ENCODE data around the gene CCT3. TPM values are rescaled to one million over a fixed set of nuclear protein-coding genes. Genes with fewer than 3 reads are reported as not detected.

The CCT3 gene
- total and polyA plus RNA-seq, 10 of the 15 experiments (the other 5 are each of a cell fraction or from before 2014, with no cell fraction given): 319 to 585 (median 427) TPM

DNA sequence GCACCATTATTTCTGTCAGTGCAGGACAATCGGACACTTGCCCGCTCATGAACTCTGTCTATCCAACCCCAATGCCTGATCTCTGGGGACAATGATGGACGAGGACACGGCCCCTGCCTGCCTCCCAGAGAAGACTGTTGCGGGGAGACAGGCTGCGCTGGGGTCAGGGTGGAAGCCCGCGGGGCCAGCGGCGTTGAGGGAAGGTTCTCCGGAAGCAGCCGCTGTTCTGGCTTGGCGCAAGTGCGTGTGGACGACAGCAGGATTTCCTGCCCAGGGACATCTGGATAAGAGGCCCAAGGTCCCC lies 49.7 kb upstream of the CCT3 start:
- Histone ChIP-seq H3K27ac (ENCODE audit: control insufficient read depth, insufficient read depth) (no peak overlapping the region), H3K4me1 (ENCODE audit: control insufficient read depth, insufficient read depth, low read length) (no peaks in the 10 kb centered on the region), H3K9ac (ENCODE audit: control insufficient read depth, insufficient read depth, low read length) (no peak overlapping the region), H3K4me2 (ENCODE audit: control insufficient read depth, insufficient read depth) (no peak overlapping the region), H3K4me3 (no peak overlapping the region), H3K79me2 (ENCODE audit: control insufficient read depth, insufficient read depth, low read length) (no peaks in the 10 kb centered on the region), H3K9me3 (replicated peaks; ENCODE audit: control insufficient read depth, insufficient read depth, low read length) (no peaks in the 10 kb centered on the region), H2AFZ (ENCODE audit: control insufficient read depth, low read depth, low read length) (no peak overlapping the region), H4K20me1 (ENCODE audit: control insufficient read depth, insufficient read depth) (no peaks in the 10 kb centered on the region), H3K36me3 (ENCODE audit: control insufficient read depth in 2 of 2, insufficient read depth in 2 of 2, low read length in 1 of 2) (no peaks in the 10 kb centered on the region), H3K27me3 (replicated peaks in 1 of 2; ENCODE audit: control insufficient read depth in 2 of 2, insufficient read depth in 2 of 2, low read length in 1 of 2) (peaks cover 6 to 11% of the 10 kb centered on the region in 2 experiments)
- in situ Hi-C loops (cut with MboI) (loop anchor here (5.0 kb wide), 1 partner anchor 219 kb away; no protein-coding TSS in a partner anchor), intact Hi-C loops (cut with micrococcal nuclease; ENCODE audit: unreplicated experiment) (no loop called here)
- no TSS peak for BruUV-seq (replicated peaks)
- WGBS (ENCODE audit: insufficient coverage, insufficient replicate concordance, low lambda C conversion rate, missing lambda C conversion rate): 42% methylated on average over 14 of the region's 15 CpGs
- no peak for ATAC-seq
- RAD21 ChIA-PET (ENCODE audit: unreplicated experiment): interaction anchor here (2.6 to 6.3 kb wide), 3 partner anchors 31 to 58 kb away, joined by 21 to 162 read pairs (median 50); no protein-coding TSS in a partner anchor
- TF ChIP-seq RB1 (IDR thresholded peaks at IDR 0.05; ENCODE audit: borderline replicate concordance): no peak
- no peak for TF ChIP-seq BHLHE40 (IDR thresholded peaks at IDR 0.05; ENCODE audit: borderline replicate concordance in 1 of 2, low read depth in 2 of 2, low read length in 1 of 2)
- no peak for TF ChIP-seq CREM (IDR thresholded peaks at IDR 0.05; ENCODE audit: low read depth)
- TF ChIP-seq CEBPB (IDR thresholded peaks at IDR 0.05; ENCODE audit: borderline replicate concordance in 1 of 2, low read depth in 2 of 2, low read length in 2 of 2): no peak
- TF ChIP-seq TARDBP (IDR thresholded peaks at IDR 0.05; ENCODE audit: borderline replicate concordance): no peak
- TF ChIP-seq MEF2B (IDR thresholded peaks at IDR 0.05; ENCODE audit: partially characterized antibody, poor library complexity, severe bottlenecking): no peak
- TF ChIP-seq, protein P1, sequence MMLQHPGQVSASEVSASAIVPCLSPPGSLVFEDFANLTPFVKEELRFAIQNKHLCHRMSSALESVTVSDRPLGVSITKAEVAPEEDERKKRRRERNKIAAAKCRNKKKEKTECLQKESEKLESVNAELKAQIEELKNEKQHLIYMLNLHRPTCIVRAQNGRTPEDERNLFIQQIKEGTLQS (IDR thresholded peaks at IDR 0.05; ENCODE audit: borderline replicate concordance, extremely low read depth, low read depth, low read length): no peak
- no peak for TF ChIP-seq LARP7 (IDR thresholded peaks at IDR 0.05)
- no peak for TF ChIP-seq PAX5 (IDR thresholded peaks at IDR 0.05; ENCODE audit: borderline replicate concordance, low read depth, low read length)
- TF ChIP-seq, protein P2, sequence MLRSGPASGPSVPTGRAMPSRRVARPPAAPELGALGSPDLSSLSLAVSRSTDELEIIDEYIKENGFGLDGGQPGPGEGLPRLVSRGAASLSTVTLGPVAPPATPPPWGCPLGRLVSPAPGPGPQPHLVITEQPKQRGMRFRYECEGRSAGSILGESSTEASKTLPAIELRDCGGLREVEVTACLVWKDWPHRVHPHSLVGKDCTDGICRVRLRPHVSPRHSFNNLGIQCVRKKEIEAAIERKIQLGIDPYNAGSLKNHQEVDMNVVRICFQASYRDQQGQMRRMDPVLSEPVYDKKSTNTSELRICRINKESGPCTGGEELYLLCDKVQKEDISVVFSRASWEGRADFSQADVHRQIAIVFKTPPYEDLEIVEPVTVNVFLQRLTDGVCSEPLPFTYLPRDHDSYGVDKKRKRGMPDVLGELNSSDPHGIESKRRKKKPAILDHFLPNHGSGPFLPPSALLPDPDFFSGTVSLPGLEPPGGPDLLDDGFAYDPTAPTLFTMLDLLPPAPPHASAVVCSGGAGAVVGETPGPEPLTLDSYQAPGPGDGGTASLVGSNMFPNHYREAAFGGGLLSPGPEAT (IDR thresholded peaks at IDR 0.05; ENCODE audit: low read depth): no peak
- no peak for TF ChIP-seq TCF12 (IDR thresholded peaks at IDR 0.05; ENCODE audit: low read depth, low read length)
- TF ChIP-seq CHD1 (IDR thresholded peaks at IDR 0.05; ENCODE audit: low read depth, low read length): no peak
- TF ChIP-seq, protein P3, sequence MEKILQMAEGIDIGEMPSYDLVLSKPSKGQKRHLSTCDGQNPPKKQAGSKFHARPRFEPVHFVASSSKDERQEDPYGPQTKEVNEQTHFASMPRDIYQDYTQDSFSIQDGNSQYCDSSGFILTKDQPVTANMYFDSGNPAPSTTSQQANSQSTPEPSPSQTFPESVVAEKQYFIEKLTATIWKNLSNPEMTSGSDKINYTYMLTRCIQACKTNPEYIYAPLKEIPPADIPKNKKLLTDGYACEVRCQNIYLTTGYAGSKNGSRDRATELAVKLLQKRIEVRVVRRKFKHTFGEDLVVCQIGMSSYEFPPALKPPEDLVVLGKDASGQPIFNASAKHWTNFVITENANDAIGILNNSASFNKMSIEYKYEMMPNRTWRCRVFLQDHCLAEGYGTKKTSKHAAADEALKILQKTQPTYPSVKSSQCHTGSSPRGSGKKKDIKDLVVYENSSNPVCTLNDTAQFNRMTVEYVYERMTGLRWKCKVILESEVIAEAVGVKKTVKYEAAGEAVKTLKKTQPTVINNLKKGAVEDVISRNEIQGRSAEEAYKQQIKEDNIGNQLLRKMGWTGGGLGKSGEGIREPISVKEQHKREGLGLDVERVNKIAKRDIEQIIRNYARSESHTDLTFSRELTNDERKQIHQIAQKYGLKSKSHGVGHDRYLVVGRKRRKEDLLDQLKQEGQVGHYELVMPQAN (conservative IDR thresholded peaks at IDR 0.05): no peak
- TF ChIP-seq CHD2 (IDR thresholded peaks at IDR 0.05; ENCODE audit: borderline replicate concordance, low read depth, low read length): no peak
- TF ChIP-seq KAT2A (conservative IDR thresholded peaks at IDR 0.05; ENCODE audit: control insufficient read depth, low read depth, low read length): no peak
- POLR2A ChIA-PET: no interaction called here
- SMC1A ChIA-PET (ENCODE audit: uncharacterized antibody, unreplicated experiment): interaction anchor here (0.7 to 5.4 kb wide), 4 partner anchors 25 to 59 kb away, joined by 3 to 149 read pairs (median 38); no protein-coding TSS in a partner anchor
- FAIRE-seq: no peak
- CTCF ChIA-PET: interaction anchor here (1.2 to 7.8 kb wide), 2 partner anchors 25 to 58 kb away, joined by 3 to 468 read pairs; no protein-coding TSS in a partner anchor
- DNase-seq (ENCODE audit: low read depth, low spot score): no peak

All from GM12878 (cell line).